ENCODE data around the gene ARHGEF16.

Gene ARHGEF16

DNA sequence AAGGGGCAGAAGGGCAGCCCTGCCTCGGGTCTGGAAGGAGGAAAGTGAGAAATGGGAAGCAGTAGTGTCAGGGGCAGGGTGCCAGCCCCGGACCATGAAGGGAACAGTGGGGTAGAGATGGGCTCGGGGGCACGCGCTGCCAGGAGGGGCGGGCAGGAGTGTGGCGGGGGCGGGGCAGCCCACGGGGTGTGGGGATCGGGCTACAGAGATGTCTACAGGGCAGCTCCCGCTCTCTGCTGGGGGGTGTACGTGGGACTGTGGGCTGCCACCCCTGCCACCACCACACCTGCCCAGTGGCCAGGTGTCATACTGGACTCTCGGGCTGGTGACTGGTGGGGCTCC, 7.4 kb downstream of the ARHGEF16 start:
- DNase-seq = no peak
- Histone ChIP-seq H3K27ac (no peak overlapping the region), H3K27me3 (ENCODE audit: insufficient read depth, low read depth, severe bottlenecking) (no peaks in the 10 kb centered on the region), H3K9me3 (ENCODE audit: severe bottlenecking) (no peaks in the 10 kb centered on the region), H3K4me3 (ENCODE audit: low read depth, low read length) (no peak overlapping the region), H3K36me3 (no peaks in the 10 kb centered on the region; the same call in 1 of the 2 replicates)
- TF ChIP-seq CTCF (IDR thresholded peaks at IDR 0.05; ENCODE audit: low read depth, low read length) = no peak

GRCh38 chr1:3462356-3463012, 8.0 kb downstream of the ARHGEF16 start:
- H3K36me3 ChIP-seq = no peaks in the 10 kb centered on the region; the same call in 1 of the 2 replicates
- H3K4me3 ChIP-seq (ENCODE audit: low read depth, low read length) = no peak overlapping the region
- no peaks in the 10 kb centered on the region for H3K9me3 ChIP-seq (ENCODE audit: severe bottlenecking)
- no peak overlapping the region for H3K27ac ChIP-seq
- no peak for TF ChIP-seq CTCF (IDR thresholded peaks at IDR 0.05; ENCODE audit: low read depth, low read length)
- no peaks in the 10 kb centered on the region for H3K27me3 ChIP-seq (ENCODE audit: insufficient read depth, low read depth, severe bottlenecking)
- DNase-seq = no peak

DNA sequence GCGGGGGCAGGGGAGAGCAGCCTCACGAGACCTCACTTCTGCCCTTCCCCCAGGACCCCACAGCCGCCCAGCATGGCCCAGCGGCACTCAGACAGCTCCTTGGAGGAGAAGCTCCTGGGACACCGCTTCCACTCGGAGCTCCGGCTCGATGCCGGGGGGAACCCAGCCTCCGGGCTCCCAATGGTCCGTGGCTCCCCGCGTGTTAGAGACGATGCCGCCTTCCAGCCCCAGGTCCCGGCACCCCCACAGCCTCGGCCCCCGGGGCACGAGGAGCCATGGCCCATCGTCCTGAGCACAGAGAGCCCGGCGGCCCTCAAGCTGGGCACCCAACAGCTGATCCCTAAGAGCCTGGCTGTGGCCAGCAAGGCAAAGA, 8.5 kb downstream of the ARHGEF16 start:
- Histone ChIP-seq H3K27me3 (ENCODE audit: insufficient read depth, low read depth, severe bottlenecking) (no peaks in the 10 kb centered on the region), H3K27ac (no peak overlapping the region; the same call in 1 of the 2 replicates), H3K4me3 (ENCODE audit: low read depth, low read length) (no peak overlapping the region), H3K9me3 (ENCODE audit: severe bottlenecking) (no peaks in the 10 kb centered on the region), H3K36me3 (no peaks in the 10 kb centered on the region; the same call in 1 of the 2 replicates)
- no peak for DNase-seq
- no peak for TF ChIP-seq CTCF (IDR thresholded peaks at IDR 0.05; ENCODE audit: low read depth, low read length)

- H3K27me3 ChIP-seq (ENCODE audit: insufficient read depth, low read depth, severe bottlenecking) = no peaks in the 10 kb centered on the region
- no peak for TF ChIP-seq CTCF (IDR thresholded peaks at IDR 0.05; ENCODE audit: low read depth, low read length)
- no peak for DNase-seq
- no peaks in the 10 kb centered on the region; the same call in 1 of the 2 replicates for H3K36me3 ChIP-seq
- no peaks in the 10 kb centered on the region for H3K9me3 ChIP-seq (ENCODE audit: severe bottlenecking)
- no peak overlapping the region for H3K4me3 ChIP-seq (ENCODE audit: low read depth, low read length)
- H3K27ac ChIP-seq = peak overlapping the region; percentile 16; the same call in 1 of the 2 replicates
Observed at GRCh38 chr1:3463408-3463863, 9.0 kb downstream of the ARHGEF16 start.

DNA sequence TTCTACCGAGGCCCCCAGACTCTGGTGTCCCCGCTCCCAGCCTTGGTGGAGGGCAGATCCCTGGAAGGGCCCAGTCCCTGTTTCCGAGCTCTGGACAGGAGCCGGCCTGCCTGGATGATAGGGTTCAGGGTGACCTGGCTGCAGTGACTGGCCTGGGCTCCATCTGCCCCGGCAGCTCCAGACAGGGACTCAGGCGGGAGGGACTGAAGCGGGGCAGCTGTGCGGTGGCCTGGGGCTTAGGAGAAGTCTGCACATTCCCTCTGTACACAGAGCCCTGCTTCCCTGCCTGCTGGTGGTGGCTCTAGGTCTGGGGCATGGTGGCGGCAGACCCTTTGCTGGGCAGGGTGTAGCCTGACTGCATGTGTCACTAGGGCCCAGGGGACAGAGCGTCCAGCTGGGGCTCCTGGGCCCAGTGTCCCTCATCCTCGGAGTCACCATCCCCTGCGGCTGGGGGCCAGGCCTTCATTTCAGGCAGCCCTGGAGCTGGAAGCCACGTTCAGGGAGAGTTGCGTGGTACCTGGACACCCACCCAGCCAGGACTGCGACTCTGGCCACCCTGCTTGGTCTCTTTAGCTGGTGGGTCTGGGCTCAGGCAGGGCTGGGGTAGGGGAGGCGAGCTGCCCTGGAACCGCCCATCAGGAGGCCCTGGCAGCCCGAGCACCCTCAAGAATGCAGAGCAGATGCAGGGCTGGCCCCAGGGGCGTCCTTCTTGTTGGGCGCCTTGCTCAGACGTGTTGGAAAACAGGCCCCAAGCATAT, 9.6 kb downstream of the ARHGEF16 start:
- Histone ChIP-seq H3K27ac (peak overlapping the region; percentile 39), H3K27me3 (ENCODE audit: insufficient read depth, low read depth, severe bottlenecking) (no peaks in the 10 kb centered on the region)
- TF ChIP-seq CTCF (IDR thresholded peaks at IDR 0.05; ENCODE audit: low read depth, low read length) = no peak

More for the DNA sequence above, 9.6 kb downstream of the ARHGEF16 start:
- H3K9me3 ChIP-seq (ENCODE audit: severe bottlenecking) = no peaks in the 10 kb centered on the region
- DNase-seq = no peak
- no peak overlapping the region for H3K4me3 ChIP-seq (ENCODE audit: low read depth, low read length)
- H3K36me3 ChIP-seq = no peaks in the 10 kb centered on the region; the same call in 1 of the 2 replicates
